ENCODE results near the gene ISCA1.

ISCA1 gene

DNA sequence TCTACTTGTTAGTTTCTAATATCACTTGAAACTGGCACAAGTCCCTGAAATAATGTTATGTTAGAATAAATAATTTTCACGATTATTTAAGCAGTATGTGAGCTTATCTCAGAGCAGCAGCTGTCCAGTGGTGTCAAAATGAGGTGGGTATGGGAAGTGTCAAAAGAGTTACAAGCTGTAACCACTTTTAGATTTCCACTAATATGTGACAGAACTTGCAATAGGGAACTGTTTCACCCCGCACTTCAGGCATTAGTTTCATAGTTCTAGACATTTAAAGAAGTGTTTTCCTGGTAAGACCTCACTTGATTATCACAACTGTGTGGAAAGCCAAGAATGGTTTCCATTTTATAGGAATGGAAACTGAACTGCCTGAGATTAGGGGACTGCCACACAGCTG is 2.9 kb upstream of the ISCA1 start:
- no peak for DNase-seq (ENCODE audit: low read depth)

DNA sequence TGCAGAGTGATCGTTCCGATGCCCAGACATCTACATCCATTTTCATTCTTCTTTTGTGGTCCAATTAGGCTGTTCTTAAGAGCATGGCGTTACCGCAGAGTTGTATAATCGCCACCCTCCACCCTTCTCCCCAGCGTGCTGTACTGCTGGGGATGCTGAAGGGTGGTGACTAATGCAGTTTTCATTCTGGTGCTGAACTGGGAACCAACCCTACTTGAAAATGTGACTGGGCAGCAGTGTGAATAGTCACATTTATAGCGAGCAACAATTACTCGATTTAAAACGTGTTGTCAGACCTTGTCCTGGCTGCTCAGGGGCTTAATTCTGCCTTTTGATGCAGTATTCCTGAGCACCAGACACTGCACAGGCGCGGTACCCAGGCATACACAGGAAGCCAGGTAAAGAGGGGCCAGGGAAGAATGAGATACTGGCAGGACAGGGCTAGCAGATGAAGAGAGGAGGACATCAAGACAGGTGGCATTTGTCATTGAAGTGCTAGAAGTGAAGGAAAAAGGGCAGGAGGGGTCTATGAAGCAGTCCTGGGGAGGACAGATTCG is 719 bp upstream of the ISCA1 start:
- DNase-seq (ENCODE audit: low read depth): no peak

DNA sequence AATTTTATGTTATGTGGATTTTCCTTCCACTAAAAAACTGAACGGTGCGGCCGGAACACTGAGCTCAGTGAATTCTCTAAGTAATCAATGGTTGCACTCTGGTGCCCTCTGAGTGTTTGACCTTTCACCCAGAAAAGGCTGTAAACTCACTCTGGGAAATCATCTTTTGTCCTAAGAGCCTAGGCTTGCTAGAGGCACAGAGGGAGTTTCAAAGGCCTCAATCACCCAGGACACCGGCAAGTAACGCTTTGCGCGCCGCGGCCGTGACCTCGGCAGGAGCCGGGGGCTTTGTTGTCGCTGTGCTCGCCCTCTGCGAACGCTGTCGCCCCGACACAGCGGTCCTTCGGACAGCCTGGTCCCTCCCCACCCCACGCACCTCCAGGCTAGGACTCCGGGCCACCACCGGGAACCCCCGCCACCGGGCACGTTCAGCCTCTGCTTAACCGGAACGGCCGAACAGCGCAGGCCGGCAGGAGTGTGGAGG is 703 bp downstream of the ISCA1 start:
- DNase-seq (ENCODE audit: low read depth): no peak

DNA sequence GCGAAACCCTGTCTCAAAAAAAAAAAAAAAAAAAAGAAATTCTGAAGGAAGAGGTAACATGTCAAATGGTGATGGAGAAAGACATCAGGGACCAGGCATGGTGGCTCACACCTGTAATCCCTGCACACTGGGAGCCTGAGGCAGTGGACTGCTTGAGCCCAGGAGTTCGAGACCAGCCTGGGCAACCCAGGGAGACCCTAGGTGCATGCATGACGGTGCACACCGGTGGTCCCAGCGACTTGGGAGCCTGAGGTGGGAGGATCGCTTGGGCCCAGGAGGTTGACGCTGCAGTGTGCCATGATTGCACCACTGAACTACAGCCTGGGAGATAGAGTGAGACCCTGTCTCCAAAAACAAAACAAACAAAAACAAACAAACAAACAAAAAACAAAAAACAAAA is 1.8 kb downstream of the ISCA1 start:
- no peak for DNase-seq (ENCODE audit: low read depth)

DNA sequence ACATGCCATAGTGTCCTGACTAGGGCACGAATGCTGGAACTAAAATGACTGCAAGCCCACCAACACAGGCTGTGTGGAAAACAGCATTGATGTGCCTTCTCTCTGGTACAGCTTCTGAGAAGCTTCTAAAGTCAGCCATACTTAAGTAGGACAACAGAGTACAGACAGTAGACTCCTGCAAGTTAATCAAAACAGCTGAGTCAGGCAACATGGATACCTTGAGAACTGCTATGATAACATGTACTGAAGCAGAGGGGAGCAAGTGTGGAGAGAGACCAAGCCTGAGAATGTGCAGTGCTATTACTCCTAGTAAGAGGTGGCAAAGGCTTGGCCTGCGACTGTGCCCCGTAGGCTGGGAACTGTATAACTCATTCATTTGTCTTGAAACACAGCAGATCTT is 2.5 kb downstream of the ISCA1 start:
- no peak for DNase-seq (ENCODE audit: low read depth)

DNA sequence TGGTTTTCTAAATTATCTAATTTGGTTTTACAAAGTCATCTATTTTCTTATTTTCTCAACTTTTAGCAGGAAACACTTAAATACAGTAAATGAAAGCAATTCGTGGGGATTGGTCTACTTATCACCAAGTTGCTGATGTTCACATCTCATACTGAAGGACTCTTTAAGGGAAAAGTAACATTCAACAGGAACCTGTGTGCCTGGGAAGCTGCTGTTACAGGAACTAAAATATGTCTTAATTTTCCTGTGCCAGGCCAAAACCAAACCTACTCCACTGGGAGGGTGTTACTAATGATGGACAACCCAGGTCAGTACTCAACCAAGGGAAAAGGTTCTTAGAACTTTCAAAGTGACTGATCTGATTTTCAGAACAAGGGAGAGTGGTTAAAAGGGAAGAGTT is 5.3 kb downstream of the ISCA1 start:
- DNase-seq (ENCODE audit: low read depth): no peak

DNA sequence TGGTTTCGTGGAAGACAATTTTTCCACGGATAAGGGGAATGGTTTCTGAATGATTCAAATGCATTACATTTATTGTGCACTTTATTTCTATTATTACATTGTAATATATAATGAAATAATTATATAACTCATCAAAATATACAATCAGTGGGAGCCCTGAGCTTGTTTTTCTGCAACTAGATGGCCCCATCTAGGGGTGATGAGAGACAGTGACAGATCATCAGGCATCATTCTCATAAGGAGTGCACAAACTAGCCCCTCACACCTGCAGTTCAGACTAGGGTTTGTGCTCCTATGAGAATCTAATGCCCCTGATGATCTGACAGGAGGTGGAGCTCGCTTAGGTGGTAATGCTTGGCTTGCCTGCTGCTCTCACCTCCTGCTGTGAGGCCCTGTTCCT is 6.4 kb downstream of the ISCA1 start:
- DNase-seq (ENCODE audit: low read depth): no peak

DNA sequence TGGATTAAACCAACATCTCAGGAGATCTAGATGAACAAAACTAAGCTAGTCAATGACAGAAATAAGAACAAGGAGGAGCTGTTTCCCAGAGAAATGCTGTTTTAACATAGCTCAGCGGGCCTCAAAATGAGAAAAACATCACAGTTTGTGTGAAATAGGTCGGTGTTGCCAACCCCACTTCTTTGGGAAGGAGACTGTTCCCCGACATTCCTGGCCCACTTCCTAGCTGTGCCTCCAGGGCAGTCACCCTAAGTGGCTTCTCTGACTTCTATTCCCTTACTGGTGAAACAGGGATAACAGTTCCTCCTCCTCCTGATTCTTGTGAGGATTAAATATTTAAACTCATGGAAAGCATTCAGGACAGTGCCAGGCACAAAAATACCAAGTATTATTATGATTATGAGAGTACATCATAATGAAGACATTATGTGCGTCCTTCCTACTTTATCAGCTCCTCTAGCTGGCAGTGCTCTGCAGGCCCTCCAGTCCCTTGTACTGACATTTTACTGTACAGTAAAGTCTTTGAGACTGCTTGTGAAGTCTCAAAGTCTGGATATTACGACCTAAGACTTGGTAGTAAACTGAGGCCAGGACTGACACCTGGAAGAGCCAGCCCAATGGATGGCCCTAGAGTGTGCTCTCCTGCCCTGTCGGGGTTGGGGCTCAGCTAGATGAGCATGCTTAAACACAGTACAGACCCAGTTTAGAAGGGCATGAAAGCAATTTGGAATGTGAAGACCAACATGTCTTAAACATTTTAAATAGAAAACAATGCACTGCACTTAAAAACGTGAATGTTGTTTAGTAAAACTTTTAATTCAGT is 7.3 kb downstream of the ISCA1 start:
- DNase-seq (ENCODE audit: low read depth): no peak

DNA sequence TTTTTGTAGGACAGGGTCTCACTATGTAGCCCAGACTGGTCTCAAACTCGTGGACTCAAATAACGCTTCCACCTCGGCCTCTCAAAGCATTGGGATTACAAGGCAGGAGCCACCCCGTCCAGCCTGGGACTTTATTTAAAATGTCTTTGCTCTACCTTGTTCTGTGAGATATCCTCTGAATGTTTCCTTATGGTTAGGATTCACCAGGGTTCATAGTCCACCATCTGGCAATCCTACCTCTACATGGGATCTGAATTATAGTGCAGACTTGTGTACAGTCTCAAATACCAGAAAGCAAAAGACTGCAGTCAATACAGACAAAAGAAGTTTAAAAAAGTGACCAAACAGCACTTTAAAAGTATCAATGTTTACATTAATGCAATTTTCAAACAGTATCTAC is 10.1 kb downstream of the ISCA1 start:
- DNase-seq (ENCODE audit: low read depth): no peak

DNA sequence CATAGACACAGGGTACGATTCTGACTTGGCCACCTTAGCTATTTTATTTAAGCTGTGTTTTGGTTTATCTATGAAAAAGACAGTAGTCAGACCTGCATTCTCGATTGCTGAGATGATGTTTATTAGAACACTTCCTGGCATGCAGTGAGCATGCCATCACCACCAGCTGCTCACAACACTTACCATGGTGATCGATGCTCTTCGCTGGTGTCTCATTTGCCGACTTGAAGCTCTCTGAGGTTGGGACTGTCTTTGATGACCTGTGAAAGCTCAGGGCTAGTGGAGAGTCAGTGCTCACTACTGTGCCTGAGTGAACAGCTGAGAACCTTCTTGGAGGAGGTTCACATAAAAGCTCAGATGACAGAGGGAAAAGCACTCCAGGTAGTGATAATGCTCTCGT is 18.5 kb downstream of the ISCA1 start:
- DNase-seq (ENCODE audit: low read depth): no peak

DNA sequence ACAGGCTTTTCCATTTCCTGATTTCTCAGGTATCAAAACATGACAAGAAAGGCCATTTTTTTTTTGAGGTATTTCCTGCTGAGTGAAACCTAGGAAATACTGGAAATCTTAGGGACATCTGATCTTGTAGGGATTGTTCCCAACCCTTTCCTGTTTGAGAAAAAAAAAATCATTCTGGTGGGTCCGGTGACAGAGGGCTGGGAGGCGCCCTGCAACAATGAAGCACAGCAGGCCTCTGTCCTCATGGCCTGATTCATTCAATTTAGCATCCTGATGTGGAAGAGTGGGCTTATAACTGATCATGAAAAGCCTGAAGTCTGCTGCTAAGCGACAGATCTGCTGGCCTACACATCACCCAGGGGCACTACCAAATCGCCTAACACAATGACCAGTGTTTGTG is 19.8 kb downstream of the ISCA1 start:
- no peak for DNase-seq (ENCODE audit: low read depth)

DNA sequence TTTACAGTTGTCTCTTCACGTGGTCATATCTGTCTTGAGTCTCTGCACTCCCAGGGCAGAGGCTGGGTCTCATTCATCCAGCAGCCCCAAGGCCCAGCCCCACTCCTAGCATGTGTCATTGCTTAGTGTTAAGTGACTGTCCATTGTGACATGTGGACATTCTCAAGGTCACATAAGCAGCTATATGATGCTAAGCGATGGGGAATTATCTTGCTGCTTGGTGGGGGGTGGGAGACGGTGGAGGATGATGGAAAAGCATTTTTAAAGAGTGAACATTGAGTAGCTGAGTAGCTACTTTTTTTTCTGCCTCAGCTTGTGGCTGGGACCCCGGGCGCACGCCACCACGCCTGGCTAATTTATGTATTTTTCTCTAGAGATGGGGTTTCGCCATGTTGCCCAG is 22.8 kb downstream of the ISCA1 start, which contains the start of gene C9orf153:
C9orf153 (minus strand) TSS at position 101 of the 400 bp plus-strand sequence. CDS start 30,054 bp downstream, outside the sequence.
- no peak for DNase-seq (ENCODE audit: low read depth)

DNA sequence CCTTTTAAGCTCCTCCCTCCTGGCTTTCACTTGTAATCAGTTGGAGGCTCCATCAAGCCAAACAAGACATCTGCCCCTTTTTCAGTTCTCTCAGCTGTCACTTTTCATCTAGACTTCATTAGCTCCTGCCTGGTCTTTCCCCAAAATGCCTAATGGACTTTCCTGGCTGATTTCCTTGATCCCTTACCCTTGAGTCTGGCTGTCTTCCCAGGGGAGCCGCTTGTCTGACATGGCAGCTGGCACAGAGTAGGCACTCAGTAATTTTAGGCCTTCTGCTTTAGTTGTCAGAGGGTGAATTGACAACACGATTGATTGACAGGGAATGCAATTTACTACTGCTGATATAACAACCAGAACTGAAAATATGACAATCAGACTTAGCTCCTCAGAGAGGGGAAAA is 24.9 kb downstream of the ISCA1 start:
- no peak for DNase-seq (ENCODE audit: low read depth)

DNA sequence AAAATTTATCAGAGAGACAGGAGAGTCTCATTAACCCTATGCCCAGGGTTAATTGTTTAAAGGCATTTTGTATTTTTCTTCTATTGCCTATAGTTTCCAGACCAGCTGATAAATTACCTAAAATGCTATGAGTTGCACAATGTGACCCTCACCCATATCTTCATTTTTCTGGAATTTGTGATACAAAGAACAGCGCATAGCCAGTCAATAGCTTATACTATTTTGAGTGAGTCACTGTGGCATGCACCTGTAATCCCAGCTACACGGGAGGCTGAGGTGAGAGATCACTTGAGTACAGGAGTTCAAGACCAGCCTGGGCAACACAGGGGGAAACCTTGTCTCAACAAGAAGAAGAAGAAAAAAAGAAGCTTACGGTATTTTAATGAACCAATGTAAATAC is 25.7 kb downstream of the ISCA1 start:
- DNase-seq (ENCODE audit: low read depth): no peak

DNA sequence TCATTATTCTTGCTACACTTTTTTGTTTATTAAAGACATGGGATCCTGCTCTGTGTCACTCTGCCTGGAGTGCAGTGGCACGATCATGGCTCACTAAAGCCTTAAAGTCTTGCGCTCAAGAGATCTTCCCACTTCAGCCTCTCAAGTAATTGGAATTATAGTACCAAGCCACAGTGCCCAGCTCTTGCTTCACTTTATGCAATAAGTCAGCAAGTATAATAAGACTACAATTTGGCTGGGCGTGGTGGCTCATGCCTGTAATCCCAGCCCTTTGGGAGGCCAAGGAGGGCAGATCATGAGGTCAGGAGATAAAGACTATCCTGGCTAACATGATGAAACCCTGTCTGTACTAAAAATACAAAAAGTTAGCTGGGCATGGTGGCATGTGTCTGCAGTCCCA is 28.8 kb downstream of the ISCA1 start:
- DNase-seq (ENCODE audit: low read depth): no peak

DNA sequence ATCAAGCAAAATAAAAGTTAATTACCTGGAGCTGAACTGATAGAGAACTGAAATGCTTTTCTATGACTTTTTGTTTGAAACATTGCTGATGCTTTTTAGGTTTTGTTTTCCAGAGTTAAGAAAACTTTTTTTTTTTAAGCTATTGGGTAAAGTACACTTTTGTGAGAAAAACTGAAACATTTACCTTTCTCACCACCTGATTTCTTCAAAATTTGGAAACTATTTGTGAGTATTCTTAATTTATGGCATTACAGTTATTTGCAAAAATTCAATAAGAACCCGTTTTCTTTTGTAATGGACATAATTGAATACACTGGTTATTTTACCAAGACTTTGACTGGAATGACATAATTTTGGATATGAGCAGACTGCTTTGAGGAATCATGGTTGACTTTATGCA is 29.5 kb downstream of the ISCA1 start:
- no peak for DNase-seq (ENCODE audit: low read depth)

DNA sequence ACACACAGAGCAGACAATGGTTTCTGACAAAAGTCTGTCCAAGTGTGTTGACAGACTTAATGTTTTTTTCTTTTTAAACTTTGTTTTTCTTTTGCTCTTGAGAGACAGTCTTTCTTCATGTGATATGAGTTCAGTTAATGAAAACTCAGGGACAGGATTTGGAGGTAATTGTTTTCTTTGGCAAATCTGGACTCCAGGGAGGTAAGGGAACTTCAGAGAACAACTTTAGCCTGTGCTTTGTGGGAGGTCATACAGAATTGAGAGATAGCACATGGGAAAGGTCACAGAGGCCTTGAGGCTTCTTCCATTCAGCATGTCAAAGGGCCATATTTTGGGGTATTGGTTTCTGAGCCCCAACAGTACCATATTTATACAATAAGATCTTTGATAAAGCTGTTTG is 32.2 kb downstream of the ISCA1 start:
- DNase-seq (ENCODE audit: low read depth): no peak

DNA sequence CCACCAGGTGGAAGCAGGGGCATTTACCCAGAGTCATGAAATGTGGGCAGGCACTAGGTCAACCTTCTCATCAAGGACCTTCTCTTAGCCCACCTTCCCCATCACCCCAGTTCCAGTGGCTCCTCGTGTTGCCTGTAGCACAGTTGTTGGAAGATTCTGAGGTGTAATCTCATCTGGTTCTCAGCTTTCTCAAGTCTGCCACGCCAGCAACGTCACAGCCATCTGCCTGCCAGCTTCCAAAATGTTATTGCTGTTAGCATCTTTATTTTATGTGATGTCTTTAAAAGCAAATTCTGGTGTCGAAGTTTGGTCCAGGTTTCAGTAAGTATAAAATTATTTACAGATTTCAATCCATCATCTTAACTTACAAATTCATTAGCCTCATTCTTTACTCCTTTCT is 33.6 kb downstream of the ISCA1 start:
- no peak for DNase-seq (ENCODE audit: low read depth)

DNA sequence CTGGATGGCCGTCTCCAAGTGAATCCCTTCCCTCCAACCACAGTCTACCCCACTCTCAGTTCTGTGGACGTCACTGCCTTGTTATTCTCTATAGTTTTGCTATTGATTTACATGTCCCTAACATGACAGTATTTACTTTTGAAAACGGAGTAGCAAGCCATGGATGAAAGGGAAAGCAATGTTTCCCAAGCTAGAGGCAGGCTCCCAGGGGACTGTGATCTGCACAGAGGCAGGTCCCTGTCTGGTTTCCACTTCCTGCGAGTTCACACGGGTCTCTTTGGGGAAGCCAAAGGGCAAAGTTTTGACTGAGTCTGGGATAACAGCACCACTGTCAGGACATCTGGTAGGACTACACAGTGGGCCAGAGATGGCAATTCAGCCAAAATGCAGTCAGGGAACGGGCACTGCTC is 35.6 kb downstream of the ISCA1 start:
- DNase-seq (ENCODE audit: low read depth): no peak

DNA sequence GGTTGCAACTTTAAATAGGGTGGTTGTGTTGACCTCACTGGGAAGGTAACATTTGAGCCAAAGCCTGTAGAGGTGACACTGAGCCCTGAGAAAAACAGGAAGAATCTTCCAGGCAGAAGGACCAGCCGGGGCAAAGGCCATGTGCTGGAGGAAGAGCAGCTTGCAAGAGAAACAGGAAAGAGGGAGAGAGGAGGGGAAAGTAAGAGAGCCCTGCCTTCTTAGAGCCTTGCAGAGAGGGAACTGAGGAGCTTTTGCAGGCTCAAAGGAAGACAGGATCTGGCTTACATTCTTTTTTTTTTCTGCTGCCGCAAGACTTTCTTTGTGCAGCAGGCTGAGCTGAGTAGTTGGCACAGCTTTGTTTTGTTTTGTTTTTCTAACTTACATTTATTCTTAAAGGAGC is 40.3 kb downstream of the ISCA1 start:
- DNase-seq (ENCODE audit: low read depth): no peak

DNA sequence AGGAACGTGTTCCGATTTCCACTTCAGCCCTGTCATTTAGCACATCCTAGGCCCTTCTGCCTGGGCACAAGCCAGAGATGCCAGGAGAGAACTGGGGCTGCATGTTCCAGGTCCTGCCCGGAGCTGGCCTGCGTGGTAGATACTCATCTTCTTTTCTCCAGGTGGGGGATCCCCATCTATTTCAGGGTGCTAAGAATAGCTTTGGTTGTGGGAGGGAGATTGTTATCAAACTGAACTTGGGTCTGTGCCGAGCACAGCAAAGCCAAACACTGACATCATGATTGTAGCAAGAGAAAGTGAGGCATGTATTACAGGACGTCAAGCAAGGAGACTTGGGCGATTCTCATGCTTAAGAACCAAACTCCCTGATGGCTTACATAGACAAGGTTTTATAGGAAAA is 41.1 kb downstream of the ISCA1 start:
- no peak for DNase-seq (ENCODE audit: low read depth)

DNA sequence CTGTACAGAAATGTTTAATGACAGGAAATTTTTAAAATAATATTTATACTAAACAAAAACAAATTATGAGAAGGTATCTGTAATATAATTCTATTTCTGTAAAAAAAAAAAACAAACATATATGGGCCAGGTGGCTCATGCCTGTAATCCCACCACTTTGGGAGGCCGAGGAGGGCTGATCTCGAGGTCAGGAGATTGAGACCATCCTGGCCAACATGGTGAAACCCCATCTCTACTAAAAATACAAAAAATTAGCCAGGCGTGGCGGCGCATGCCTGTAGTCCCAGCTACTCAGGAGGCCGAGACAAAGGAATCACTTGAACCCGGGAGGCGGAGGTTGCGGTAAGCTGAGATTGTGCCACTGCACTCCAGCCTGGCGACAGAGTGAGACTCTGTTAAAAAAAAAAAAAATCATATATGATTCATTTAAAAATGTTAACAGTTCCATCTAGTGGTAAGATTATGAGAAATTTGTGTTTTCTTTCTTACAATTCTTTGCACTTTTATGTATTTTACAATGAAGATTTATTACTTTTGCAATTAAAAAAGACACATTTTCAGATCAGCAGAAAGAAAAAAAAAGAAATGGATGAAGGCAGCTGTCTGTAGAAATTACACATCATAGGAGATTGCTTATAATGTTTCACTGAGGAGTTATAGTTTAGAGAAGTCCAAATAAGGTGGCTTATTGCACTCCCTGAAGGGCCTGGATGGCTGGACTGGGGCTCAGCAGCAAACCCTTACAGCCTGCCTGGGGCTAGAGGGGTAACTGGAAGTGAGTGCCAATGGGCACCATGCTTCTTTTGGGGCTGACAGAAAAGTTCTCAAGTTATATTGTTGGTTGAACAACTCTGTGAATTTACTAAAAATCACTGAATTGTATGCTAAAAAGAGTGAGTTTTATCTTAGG is 43.2 kb downstream of the ISCA1 start:
- no peak for DNase-seq (ENCODE audit: low read depth)

DNA sequence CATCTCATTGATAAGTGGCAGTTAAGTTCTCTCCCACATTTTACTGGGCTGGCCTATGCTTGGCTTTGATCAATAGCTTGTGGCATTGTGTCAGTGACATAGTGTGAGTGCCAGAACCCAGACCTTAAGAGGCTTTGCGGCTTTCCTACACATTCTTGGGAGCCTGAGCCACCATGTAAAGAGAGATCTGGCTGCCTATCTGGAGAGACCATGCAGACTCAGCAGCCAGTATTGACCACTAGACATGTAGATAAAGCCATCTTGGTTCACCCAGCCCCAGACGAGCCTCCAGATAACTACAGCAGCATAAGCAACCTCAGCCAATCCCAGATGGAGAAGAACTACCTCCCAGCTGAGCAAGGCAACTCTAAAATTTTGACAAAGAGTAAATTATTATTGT is 51.5 kb downstream of the ISCA1 start:
- no peak for DNase-seq (ENCODE audit: low read depth)

Data from stimulated activated CD8-positive, alpha-beta memory T cell treated with anti-CD3 and anti-CD28 coated beads, Interleukin-15, amount 100 ng/mL, for 1 hour (primary cell).